Caco-2 (cell line): Measurements from ENCODE around the gene VAX1. TPM values are rescaled to one million over a fixed set of nuclear protein-coding genes. Genes with fewer than 3 reads are reported as not detected.

Experiments
- BruUV-seq: library from RNA; stranded (reverse); fragments of 400-500 nt; replicated peaks from 2 replicates; lab custom pipeline; 2021; lab: Mats Ljungman, UMichigan
- CTCF ChIA-PET: fragments of 300-600 bp; sonication (Branson Sonifier 250); formaldehyde crosslinking; loops from one replicate; lab custom pipeline; 2022; ENCODE audit warnings: antibody characterized with exemption; lab: Charles Lee
- POLR2A ChIA-PET: fragments of 300-600 bp; sonication (Branson Sonifier 250); formaldehyde crosslinking; loops from one replicate; lab custom pipeline; 2022; ENCODE audit warnings: antibody characterized with exemption; lab: Charles Lee
- DNase-seq, 2 experiments: peaks; one replicate each; pipeline versions ENCODE4 v3.0.0 to v3.0.0-alpha.2; 2020 to 2022
- H3K27me3 ChIP-seq: replicated peaks from 2 replicates; pipeline ENCODE4 v1.6.0; 2011; ENCODE audit warnings: low read length; ENCODE audit not compliant: control insufficient read depth, insufficient read depth
- H3K36me3 ChIP-seq: 2 replicates; pipeline ENCODE4 v1.5.1; 2011; ENCODE audit warnings: low read length; ENCODE audit not compliant: control insufficient read depth, insufficient read depth
- H3K4me1 ChIP-seq: fragments of 250-450 bp; sonication (Bioruptor Pico); 2 replicates; pipeline ENCODE4 v1.5.1; 2020; ENCODE audit warnings: mild to moderate bottlenecking
- H3K4me3 ChIP-seq: 2 replicates; pipeline ENCODE4 v1.5.1; 2011; ENCODE audit warnings: low read depth, mild to moderate bottlenecking, control low read depth, low read length
- H3K9me3 ChIP-seq: fragments of 250-450 bp; sonication (Bioruptor Pico); 2 replicates; pipeline ENCODE4 v1.5.1; 2020; ENCODE audit warnings: mild to moderate bottlenecking, moderate library complexity
- H3K27ac Mint-ChIP-seq: one replicate; pipeline ENCODE4 v1.8.0; 2022; ENCODE audit warnings: mixed read lengths; ENCODE audit not compliant: unreplicated experiment
- H3K27me3 Mint-ChIP-seq: one replicate; pipeline ENCODE4 v1.8.0; 2022; ENCODE audit warnings: mixed read lengths; ENCODE audit not compliant: insufficient read depth, unreplicated experiment
- H3K36me3 Mint-ChIP-seq: one replicate; pipeline ENCODE4 v1.8.0; 2022; ENCODE audit warnings: mild to moderate bottlenecking, mixed read lengths; ENCODE audit not compliant: insufficient read depth, unreplicated experiment
- H3K4me1 Mint-ChIP-seq: one replicate; pipeline ENCODE4 v1.8.0; 2022; ENCODE audit warnings: low read depth, mixed read lengths; ENCODE audit not compliant: unreplicated experiment
- H3K4me3 Mint-ChIP-seq: one replicate; pipeline ENCODE4 v1.8.0; 2022; ENCODE audit warnings: mild to moderate bottlenecking, moderate library complexity, mixed read lengths; ENCODE audit not compliant: unreplicated experiment
- H3K9me3 Mint-ChIP-seq: one replicate; pipeline ENCODE4 v1.8.0; 2022; ENCODE audit warnings: mixed read lengths; ENCODE audit not compliant: unreplicated experiment
- CTCF ChIP-seq, 2 experiments: fragments of 200-600 bp in 1 of 2; IDR thresholded peaks; 1 replicate in 1 of 2; 2 replicates in 1 of 2; pipeline versions ENCODE4 v1.5.1 to v1.8.0; 2011 to 2022; ENCODE audit warnings: antibody characterized with exemption in 1 of 2, control low read depth in 1 of 2, inconsistent platforms in 1 of 2, low read depth in 1 of 2, low read length in 1 of 2, mild to moderate bottlenecking in 1 of 2, moderate library complexity in 1 of 2; ENCODE audit not compliant: insufficient read depth in 1 of 2, severe bottlenecking in 1 of 2, unreplicated experiment in 1 of 2
- intact Hi-C: fragments of 100-400 bp; cut with micrococcal nuclease; formaldehyde crosslinking; loops from one replicate; pipeline ENCODE4 v1.10.0; 2022; ENCODE audit not compliant: unreplicated experiment
- total RNA-seq: library from RNA; stranded (reverse); gene quantifications from 2 replicates; pipeline ENCODE4 v1.2.3, GENCODE V29; 2022

Gene VAX1
- total RNA-seq, 1 experiment from 2014 or later, result not detected

GRCh38 chr10:117096599-117097201 is 41.4 kb downstream of the VAX1 start:
- BruUV-seq, result no TSS peak
- H3K36me3 ChIP-seq, result no peaks in the 10 kb centered on the region
- no peaks in the 10 kb centered on the region for H3K4me1 ChIP-seq
- Mint-ChIP-seq H3K9me3 (no peaks in the 10 kb centered on the region), H3K4me3 (no peak overlapping the region), H3K27ac (no peak overlapping the region), H3K27me3 (peaks cover 13% of the 10 kb centered on the region), H3K4me1 (no peaks in the 10 kb centered on the region), H3K36me3 (no peaks in the 10 kb centered on the region)
- POLR2A ChIA-PET, result no interaction called here
- CTCF ChIA-PET, result no interaction called here
- DNase-seq, result no peak
- intact Hi-C loops, result no loop called here
- no peak overlapping the region for H3K4me3 ChIP-seq
- no peaks in the 10 kb centered on the region for H3K9me3 ChIP-seq
- TF ChIP-seq CTCF (IDR thresholded peaks at IDR 0.05; ENCODE audit: insufficient read depth in 1 of 2, low read depth in 1 of 2, low read length in 1 of 2, severe bottlenecking in 1 of 2, unreplicated experiment in 1 of 2), result no peak
- no peaks in the 10 kb centered on the region for H3K27me3 ChIP-seq

GRCh38 chr10:117094856-117095255 is 43.2 kb downstream of the VAX1 start:
- Histone ChIP-seq H3K27me3 (no peaks in the 10 kb centered on the region), H3K4me1 (no peaks in the 10 kb centered on the region), H3K9me3 (no peaks in the 10 kb centered on the region), H3K36me3 (no peaks in the 10 kb centered on the region), H3K4me3 (no peak overlapping the region)
- Mint-ChIP-seq H3K27me3 (peaks cover 19% of the 10 kb centered on the region), H3K27ac (no peak overlapping the region), H3K4me1 (no peaks in the 10 kb centered on the region), H3K36me3 (no peaks in the 10 kb centered on the region), H3K4me3 (no peak overlapping the region), H3K9me3 (no peaks in the 10 kb centered on the region)
- POLR2A ChIA-PET, result no interaction called here
- DNase-seq, result no peak
- no peak for TF ChIP-seq CTCF (IDR thresholded peaks at IDR 0.05; ENCODE audit: insufficient read depth in 1 of 2, low read depth in 1 of 2, low read length in 1 of 2, severe bottlenecking in 1 of 2, unreplicated experiment in 1 of 2)
- CTCF ChIA-PET, result no interaction called here
- intact Hi-C loops, result no loop called here
- BruUV-seq, result no TSS peak

GRCh38 chr10:117092386-117092785 is 45.7 kb downstream of the VAX1 start:
- Mint-ChIP-seq H3K9me3 (no peaks in the 10 kb centered on the region), H3K27me3 (peaks cover 13% of the 10 kb centered on the region), H3K36me3 (no peaks in the 10 kb centered on the region), H3K4me3 (no peak overlapping the region), H3K27ac (no peak overlapping the region), H3K4me1 (no peaks in the 10 kb centered on the region)
- Histone ChIP-seq H3K27me3 (no peaks in the 10 kb centered on the region), H3K4me3 (no peak overlapping the region), H3K4me1 (no peaks in the 10 kb centered on the region; the same call in 1 of the 2 replicates), H3K36me3 (no peaks in the 10 kb centered on the region), H3K9me3 (no peaks in the 10 kb centered on the region)
- POLR2A ChIA-PET, result no interaction called here
- CTCF ChIA-PET, result interaction anchor here (0.6 kb wide), 1 partner anchor 257 kb away, joined by 3 read pairs; no protein-coding TSS in a partner anchor
- DNase-seq, result no peak
- BruUV-seq, result no TSS peak
- no peak for TF ChIP-seq CTCF (IDR thresholded peaks at IDR 0.05; ENCODE audit: insufficient read depth in 1 of 2, low read depth in 1 of 2, low read length in 1 of 2, severe bottlenecking in 1 of 2, unreplicated experiment in 1 of 2)
- intact Hi-C loops, result no loop called here
